HG03457 (cell line): ENCODE data around the gene DDAH1.

Experiments
- ATAC-seq: cut with Tn5 transposase; IDR thresholded peaks from one replicate; pipeline ENCODE4 v1.9.1; 2021; ENCODE audit warnings: moderate number of reproducible peaks; ENCODE audit not compliant: unreplicated experiment

DDAH1 gene

DNA sequence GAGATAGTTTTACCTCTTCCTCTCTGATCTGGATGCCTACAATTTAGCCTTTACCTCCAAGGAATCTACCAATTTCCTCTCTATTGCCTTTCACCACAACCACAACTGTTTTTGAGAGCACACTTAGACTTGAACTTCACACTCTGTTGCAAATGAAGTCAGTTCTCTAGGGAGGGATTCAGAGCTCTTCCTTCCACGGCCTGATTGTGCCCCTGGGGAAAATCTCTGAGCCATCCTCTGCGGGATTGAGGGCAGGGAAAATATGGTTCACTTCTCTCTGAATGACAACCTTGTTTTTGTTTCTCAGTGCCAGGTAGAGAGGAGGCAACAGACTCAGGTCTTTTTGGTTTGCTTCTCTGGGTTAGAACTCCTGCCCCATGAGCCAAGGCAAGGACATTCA is 153.1 kb downstream of the DDAH1 start:
- ATAC-seq = no peak

GRCh38 chr1:85308833-85309350 is 156.1 kb downstream of the DDAH1 start:
- ATAC-seq = no peak

GRCh38 chr1:85307987-85308832 is 156.7 kb downstream of the DDAH1 start:
- ATAC-seq = peak; percentile 88

GRCh38 chr1:85306236-85306635 is 158.7 kb downstream of the DDAH1 start:
- ATAC-seq = no peak

DNA sequence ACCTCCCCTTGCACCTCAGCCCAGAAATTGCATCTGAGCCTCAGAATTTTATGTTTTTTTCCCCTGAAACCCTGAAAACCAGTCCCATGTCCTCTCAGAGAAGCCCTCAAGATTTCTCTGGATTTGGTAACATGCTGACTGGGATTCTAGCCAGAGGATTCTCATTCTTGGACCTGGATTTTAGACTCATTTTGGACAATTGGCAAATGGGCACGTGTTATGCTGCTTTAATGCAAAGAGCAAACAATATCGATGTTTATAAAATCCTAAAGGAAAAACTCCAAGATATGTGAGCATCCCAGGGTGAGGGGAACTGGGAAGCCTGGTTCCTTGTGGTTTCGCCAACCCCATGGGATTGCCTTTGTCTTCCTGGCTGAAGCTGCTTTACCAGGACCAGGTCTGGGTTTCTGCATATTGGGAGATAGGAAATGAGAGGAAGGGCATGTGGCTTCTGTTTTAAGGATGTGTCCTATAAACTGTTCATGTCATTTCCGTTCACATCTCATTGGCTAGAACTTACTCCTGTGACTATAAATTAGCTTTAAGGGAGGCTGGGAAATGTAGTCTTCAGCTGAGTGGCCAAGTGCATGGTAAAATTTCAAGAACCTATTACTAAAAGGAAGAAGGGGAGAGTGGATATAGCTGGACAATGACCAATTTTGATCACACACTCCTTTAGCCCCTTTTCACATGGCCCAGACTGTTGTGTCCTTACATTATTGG is 161.4 kb downstream of the DDAH1 start:
- ATAC-seq = no peak

DNA sequence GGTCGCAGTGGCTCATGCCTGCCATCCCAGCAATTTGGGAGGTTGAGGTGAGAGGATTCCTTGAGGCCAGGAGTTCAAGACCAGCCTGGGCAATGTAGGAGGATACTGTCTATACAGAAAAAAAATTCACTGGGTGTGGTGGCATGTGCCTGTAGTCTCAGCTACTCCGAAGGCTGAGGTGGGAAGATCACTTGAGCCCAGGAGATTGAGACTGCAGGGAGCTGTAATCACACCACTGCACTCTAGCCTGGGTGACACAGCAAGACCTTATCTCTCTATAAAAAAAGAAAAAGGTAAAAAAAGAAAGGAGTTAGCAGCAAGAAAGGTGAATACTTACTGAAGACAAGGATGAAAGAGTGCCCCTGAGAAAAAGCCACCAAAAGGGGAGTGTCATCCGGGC is 164.8 kb downstream of the DDAH1 start:
- no peak for ATAC-seq

GRCh38 chr1:85297855-85298629 is 166.9 kb downstream of the DDAH1 start:
- ATAC-seq = peak; percentile 95

DNA sequence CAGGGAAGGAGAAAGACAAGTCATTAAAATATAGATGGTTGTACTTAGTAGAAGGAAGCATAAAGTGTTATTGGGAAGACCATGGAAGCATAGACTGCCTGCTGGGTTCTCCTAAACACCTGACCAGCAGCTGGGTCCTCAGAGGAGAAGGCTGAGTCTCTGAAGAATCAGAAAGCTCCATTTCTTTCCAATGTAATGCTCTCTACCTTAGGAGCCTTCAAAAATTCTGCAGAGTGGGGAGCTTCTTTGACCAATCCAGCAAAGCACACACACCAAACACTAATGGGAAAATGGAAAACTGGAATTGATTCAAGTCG is 167.5 kb downstream of the DDAH1 start:
- ATAC-seq = no peak

DNA sequence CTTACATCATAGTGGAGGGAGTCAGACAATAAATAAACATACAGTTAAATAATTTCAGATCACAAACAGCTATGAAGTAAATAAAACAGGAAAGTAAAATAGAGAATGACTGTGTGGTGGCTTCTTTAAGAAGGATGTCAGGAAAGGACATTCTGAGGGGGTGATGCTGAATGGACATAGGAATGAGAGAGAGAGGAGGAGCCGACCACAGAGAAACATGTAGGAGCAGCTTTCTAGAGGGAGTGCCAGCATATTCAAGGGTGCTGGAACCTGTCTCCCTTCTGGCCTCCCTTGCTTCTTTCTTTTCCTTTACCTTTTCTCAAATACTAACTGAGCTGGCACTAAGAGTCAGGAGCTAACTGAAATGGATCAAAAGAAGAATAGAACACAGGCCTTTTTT is 168.0 kb downstream of the DDAH1 start:
- ATAC-seq = no peak

GRCh38 chr1:85295654-85296053 is 169.3 kb downstream of the DDAH1 start:
- ATAC-seq = no peak

DNA sequence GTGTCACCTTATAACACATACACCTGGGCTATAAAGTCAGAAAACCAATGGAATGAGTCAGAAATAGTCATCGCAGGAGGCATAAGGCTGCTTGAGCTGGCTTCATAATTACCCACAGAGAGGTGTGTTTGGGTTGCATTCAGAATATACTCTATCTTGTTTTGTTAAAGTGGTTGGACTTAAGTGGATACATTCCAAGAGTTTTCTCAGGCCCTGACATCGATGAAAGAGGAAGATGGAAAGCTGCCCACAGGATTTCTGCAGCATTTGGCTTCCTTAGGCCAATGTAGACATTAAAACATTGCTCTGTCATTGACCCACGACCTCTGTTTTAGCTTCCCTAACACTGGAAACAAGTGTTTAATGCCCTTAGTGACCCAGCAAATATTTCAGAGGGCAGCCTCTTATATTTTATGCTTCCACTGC is 169.9 kb downstream of the DDAH1 start:
- no peak for ATAC-seq

DNA sequence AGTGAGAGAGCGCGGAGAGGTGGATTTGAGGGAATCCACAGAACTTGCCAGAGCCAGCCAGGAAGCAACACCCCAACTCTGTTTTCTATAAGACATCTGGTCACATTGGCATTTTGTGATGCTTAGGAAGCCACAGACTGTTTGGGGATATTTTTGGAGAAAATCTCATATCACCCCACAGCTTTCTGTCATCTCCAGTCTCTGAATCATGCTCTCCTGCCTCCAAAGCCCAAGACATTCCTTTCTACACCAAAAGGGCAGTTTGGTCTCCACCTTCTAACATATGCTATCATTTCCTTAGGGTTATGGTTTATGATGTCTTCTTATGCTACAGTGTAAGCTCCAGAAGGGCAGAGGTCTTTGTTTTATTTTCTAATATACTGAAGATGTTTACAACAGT is 174.1 kb downstream of the DDAH1 start:
- no peak for ATAC-seq

GRCh38 chr1:85289848-85290335 is 175.1 kb downstream of the DDAH1 start:
- ATAC-seq = no peak

- ATAC-seq = no peak
Measured at GRCh38 chr1:85289207-85289847, 175.6 kb downstream of the DDAH1 start.

- no peak for ATAC-seq
Measured at GRCh38 chr1:85284202-85284601, 180.8 kb downstream of the DDAH1 start.

DNA sequence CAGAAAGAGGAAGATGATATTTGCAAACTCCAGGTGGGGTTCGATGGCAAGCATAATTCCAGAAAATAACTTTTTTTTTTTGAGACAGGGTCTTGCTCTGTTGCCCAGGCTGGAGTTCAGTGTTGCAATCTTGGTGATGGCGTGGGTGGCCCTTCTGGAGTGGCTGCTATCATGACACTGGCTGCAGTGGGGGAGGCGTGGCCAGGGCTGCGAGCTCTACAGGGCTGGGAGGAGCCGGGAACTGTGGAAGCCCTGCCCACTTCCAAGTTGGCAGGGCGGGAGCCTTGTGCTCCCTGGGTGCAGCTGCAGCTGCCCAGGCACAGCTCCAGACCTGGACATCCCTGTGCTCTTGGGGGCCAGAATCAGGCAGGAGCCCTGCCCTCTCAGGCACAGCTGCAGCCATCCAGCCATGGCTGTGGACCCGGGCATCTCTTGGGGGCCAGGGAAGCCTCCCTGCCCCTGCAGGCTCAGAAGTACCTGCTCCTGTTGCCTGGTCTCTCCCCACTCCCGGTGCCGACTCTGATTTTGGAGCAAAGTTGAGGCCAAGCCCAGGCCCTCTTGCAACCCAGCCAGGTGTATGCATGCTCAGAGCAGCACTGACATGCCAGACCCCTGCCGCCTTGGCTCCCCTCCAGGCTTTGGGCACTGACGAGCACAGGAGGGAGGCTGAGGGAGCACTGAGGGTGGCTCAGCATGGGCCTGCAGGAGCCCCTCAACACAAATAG is 181.3 kb downstream of the DDAH1 start:
- ATAC-seq = no peak

- no peak for ATAC-seq
Measured at GRCh38 chr1:85282424-85282823, 182.5 kb downstream of the DDAH1 start.

DNA sequence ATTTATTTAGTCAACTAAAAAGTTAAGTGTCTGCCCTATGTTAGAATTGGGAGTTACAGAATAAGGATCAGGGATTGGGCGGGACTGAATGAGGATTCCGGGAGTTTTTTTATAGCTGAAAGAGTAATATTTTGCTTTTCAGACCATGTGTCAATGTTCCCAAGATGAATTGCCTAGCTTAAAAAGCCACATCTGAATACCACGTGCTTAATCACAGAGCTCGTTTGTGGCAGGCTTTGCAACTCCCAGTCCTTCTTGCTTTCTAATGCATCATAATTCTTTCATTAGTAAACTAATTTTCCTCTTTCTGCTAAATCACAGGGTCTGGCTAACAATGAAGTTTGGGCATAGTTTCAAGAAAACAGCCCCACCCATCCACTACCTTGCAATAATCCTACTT is 184.3 kb downstream of the DDAH1 start:
- ATAC-seq = no peak

DNA sequence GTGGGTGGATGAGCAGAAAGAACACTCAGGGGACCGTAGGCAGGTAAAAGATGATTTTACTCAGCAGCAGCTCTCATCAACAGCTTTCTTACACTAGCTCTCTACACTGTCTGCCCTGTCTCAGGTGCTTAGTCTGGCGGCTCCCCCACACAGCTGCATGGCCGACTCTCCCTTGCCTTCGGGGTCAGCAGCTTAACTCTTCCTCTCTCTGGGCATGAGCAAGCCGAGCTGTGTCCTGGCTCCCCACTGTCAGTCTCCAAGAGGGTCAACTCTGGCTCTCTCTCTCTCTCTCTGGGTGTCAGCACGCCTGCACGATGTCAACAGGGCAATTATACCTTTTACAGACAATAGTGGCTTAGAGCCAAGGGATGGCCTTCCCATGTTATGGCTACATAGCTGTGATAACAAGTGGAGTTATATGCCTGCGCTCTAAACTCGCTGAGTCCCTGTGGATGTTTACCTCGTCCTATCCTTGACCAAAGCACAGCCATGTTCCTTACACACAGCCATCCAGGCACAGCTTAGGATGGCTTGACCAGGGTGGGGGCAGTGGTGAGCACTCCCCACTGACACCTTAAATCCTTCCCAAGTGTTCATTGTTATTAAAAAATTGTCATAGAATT is 185.4 kb downstream of the DDAH1 start:
- no peak for ATAC-seq

DNA sequence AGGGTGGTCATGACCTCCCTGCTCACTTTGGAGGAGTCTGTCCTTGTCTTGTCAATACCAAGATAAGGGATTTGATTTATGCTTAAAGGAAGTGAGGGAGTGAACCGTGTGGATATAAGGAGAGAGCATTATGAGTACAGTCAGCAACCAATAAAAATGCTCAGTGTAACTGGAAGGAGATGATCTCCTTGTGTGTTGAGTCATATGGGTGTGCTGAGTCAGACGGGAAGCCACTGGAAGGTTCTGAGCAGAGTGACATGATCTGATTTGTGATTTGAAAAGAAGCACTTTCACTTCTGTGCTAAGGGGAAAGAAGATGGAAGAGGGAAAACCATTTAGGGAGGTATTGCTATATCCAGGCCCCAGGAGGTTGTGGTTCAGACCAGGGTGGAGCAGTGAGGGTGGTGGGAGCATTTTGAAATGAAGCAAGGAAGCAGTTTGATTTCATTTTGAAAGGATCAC is 186.1 kb downstream of the DDAH1 start:
- ATAC-seq = no peak
